NT2/D1 (cell line): Measurements from ENCODE around the gene HCST.

Experiments
- SUZ12 ChIP-seq: IDR thresholded peaks from 2 replicates; pipeline ENCODE4 v1.6.1; 2011; ENCODE audit not compliant: insufficient read length, insufficient read depth; ENCODE audit errors: extremely low read depth
- YY1 ChIP-seq: IDR thresholded peaks from 2 replicates; pipeline ENCODE4 v1.6.1; 2011; ENCODE audit not compliant: insufficient read length, insufficient read depth
- ZNF274 ChIP-seq: IDR thresholded peaks from 2 replicates; pipeline ENCODE4 v1.6.1; 2011; ENCODE audit warnings: mild to moderate bottlenecking, low read depth, low read length

GRCh38 chr19:35929876-35930275, 27.5 kb downstream of the HCST start:
- no peak for TF ChIP-seq SUZ12
- no peak for TF ChIP-seq YY1
- TF ChIP-seq ZNF274, result no peak
